ENCODE measurements around the gene MPP2.

The MPP2 gene

DNA sequence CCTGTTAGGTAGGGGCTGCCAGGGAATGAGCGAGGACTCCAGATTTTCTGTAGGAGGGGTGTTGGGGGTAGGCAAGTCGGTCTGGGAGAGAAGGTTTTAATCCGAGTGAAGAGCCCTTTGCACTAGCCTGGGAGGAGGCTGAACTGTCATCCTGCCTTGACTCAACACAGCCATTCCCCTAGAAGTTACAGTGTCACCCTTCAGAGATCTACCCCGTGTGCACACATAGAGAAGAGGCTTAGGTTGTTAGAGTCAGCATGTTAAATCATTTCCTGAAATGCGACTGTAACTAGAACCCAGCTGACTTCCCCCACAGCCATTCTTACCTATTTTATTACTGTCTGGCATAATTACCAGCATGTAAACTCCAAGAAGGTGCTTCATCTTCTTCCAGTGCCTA, 20.6 kb upstream of the MPP2 start:
- DNase-seq = peak in 1 of 2 donors; percentile 18

GRCh38 chr17:43927060-43927864, 19.9 kb upstream of the MPP2 start:
- no peak for DNase-seq

GRCh38 chr17:43924558-43924957, 17.2 kb upstream of the MPP2 start:
- no peak for DNase-seq

DNA sequence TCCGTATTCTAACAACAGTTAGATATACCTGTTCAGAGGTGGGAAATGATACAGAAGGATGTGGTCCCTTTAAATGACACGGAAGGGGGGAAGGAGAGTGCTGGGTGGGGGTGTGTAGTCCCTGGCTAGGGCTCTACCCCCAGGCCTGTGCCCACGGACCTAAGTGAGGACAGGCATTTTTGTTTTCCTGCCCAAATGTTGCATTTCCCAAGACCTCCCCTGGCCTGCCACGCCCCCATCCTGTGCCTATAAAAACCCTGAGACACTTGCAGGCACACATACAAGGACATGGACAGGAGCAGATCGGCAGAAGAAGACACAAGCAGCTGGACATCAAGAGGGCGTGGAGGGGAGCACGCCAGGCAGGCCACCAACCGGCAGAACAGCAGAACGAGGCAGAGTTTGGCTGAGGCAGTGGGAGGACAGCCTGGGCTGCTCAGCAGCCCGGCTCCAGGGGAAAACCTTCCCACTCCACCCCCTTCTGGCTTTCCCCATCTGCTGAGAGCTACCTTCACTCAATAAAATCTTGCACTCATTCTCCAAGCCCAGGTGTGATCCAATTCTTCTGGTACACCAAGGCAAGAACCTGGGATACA, 13.3 kb upstream of the MPP2 start:
- no peak for DNase-seq

DNA sequence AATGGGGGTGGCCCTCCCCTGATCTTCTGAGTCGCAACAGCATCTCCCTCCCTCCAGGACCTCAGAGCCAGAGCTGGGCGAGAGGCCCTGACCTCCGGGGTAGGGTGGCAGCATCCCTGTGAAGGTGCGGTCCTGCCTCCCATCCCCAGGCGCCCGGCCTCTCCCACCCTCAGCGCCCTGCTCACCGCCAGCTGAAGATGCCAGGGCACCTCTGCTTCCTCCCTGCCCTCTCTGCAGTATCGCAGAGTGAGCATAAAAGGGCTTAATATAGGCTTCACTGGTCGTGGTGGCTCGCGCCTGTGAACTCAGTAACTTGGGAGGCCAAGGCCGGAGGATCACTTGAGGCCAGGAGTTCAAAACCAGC, 10.7 kb upstream of the MPP2 start:
- no peak for DNase-seq

- DNase-seq = peak; percentile 25 to 60
Measured at GRCh38 chr17:43917348-43918025, 10.2 kb upstream of the MPP2 start.

- no peak for DNase-seq
Measured at GRCh38 chr17:43917016-43917347, 9.6 kb upstream of the MPP2 start.

GRCh38 chr17:43916385-43916784, 9.0 kb upstream of the MPP2 start:
- no peak for DNase-seq

- DNase-seq = no peak
Measured at GRCh38 chr17:43915559-43915958, 8.2 kb upstream of the MPP2 start.

DNA sequence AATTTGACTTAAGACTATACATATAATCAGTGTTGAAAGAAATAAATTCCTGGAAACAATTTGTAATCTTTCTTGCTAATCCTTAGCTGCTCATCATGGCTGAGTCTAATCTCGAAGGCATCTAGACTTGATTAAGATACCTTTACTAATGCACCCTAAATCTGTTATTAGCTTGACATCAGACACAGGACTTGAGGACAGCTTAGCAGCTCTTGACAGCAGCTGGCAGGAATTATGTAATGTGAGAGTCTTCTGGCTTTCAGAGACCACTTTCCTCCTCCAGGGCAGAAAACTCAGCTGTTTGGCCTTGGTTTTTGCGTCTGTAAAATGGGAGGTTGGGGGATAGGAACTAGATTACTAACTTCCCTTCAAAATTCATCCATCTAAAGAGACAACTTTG, 7.1 kb upstream of the MPP2 start:
- DNase-seq = no peak

DNA sequence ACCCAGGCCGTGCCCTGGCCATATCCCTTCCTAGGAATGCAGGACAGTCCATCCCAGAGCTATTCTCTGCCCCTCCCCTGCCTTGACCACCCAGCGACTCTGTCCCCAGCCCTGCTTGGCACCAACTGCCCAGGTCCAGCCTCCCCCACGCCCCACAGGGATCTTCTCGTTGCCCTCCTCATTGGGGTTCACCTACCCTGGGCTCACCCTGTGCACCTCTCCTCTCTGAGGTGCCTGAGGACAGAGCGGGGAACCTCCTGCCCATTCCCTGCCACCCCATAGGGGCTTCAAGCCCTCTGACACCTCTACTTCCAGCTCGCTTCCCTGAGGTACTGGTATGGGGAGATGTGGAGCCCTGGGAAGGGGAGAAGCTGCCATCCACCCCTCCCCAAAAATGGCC, 6.2 kb upstream of the MPP2 start:
- no peak for DNase-seq

GRCh38 chr17:43912635-43913304, 5.4 kb upstream of the MPP2 start:
- no peak for DNase-seq

GRCh38 chr17:43911904-43912303, 4.6 kb upstream of the MPP2 start:
- no peak for DNase-seq

- no peak for DNase-seq
Measured at GRCh38 chr17:43909537-43910231, 2.3 kb upstream of the MPP2 start.

- peak in 1 of 2 donors; percentile 12 for DNase-seq
Measured at GRCh38 chr17:43907998-43908721, 824 bp upstream of the MPP2 start.

DNA sequence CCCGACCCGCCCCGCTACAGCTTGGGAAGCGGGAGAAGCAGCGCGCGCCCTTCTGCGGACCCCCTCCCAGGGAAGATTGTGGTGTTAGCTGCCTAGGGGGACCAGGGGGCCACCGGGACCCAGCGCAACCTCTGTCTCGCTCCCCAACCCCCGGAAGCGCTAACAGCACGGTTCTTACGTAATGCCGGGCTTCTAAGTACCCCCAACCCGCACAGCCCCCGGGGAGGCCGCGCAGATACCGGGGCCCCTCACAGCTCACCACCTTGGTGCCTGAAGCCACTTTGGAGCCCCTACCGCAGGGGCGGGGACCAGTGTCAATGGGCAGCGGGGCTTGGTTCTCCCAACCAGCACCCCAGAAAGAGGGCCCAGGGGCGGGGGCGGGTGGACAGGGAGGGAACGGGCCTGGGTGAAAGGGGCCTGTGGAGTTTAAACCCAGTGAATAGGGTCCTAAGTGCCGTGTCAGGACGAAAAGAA, 348 bp downstream of the MPP2 start:
- DNase-seq = no peak

DNA sequence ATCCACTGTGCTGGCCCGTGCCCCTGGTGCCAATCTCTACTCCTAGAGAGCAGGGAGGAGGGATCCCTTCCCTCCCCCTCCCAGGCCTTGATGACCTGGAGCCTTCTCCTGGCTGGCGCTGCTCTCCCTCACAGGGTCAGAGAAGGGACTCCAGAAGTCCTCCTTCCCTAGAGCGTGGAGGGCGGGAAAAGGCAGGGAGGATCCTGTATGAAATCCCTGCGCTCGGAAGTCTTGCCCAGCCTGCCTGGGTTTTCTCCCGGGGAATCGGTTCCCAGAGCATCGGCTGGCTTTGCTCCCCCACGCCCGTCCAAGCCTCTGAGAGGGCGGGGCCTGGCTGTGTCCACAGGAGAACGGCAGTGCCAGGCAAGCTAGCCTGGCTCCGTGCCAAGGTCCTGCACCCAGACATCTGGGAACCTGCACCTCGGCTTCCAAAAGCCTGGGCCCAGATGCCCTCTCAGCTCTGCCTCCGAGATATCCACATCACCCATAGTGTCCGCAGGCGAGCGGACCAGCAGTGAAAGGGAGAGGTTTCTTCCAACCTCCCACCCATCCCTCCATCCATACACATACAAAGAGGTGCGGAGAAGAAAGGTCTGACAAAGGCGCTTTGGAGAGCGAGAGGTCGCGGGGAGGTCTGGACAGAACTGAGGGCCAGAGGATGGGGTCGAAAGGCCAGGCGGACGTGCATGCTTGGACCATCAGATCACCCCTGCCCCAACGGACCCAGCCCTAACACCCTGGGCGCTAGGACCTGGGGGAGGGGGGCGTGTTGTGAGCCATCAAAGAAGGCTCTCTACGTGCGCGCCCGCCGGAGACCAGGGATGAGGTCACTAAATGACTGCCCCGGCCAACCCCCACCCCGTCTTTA, 1.1 kb downstream of the MPP2 start:
- no peak for DNase-seq

GRCh38 chr17:43905400-43905984, 1.8 kb downstream of the MPP2 start:
- no peak for DNase-seq

- DNase-seq = no peak
Measured at GRCh38 chr17:43901861-43902589, 5.3 kb downstream of the MPP2 start.
